GM18519 (cell line): ENCODE results near the gene USP37.

Experiments used
- ATAC-seq: cut with Tn5 transposase; IDR thresholded peaks from one replicate; pipeline ENCODE4 v1.9.1; 2021; ENCODE audit warnings: mild to moderate bottlenecking, moderate library complexity; ENCODE audit not compliant: unreplicated experiment, low FRiP score

USP37 gene

GRCh38 chr2:218568190-218569037 lies at the start of gene USP37, which contains the start of gene CNOT9:
Gene USP37, minus strand, starts transcription at chr2:218568351. Its CDS starts 9,698 bp downstream, at chr2:218558653.
Gene CNOT9, plus strand, starts transcription at chr2:218568839. Its CDS starts 116 bp downstream, at chr2:218568955.
- peak; percentile 41 for ATAC-seq

- no peak for ATAC-seq
These were observed 47.7 kb upstream of the USP37 start for GRCh38 chr2:218615868-218616315.

- no peak for ATAC-seq
These were observed 39.4 kb upstream of the USP37 start, which contains the start of gene PLCD4 for GRCh38 chr2:218607436-218608115. Gene PLCD4, plus strand, starts transcription at chr2:218607899. Its CDS starts 7,841 bp downstream, at chr2:218615740.

- ATAC-seq, result no peak
These were observed 37.3 kb upstream of the USP37 start for GRCh38 chr2:218605432-218605831.

GRCh38 chr2:218585541-218585940 lies 17.4 kb upstream of the USP37 start:
- ATAC-seq, result no peak

- no peak for ATAC-seq
These were observed 16.1 kb upstream of the USP37 start for GRCh38 chr2:218583983-218584850.

GRCh38 chr2:218582076-218582475 lies 13.9 kb upstream of the USP37 start:
- no peak for ATAC-seq

GRCh38 chr2:218578272-218578877 lies 10.2 kb upstream of the USP37 start:
- no peak for ATAC-seq

GRCh38 chr2:218577482-218578220 lies 9.5 kb upstream of the USP37 start:
- no peak for ATAC-seq

- no peak for ATAC-seq
These were observed 8.7 kb upstream of the USP37 start for GRCh38 chr2:218576854-218577253.

GRCh38 chr2:218570850-218571249 lies 2.7 kb upstream of the USP37 start:
- no peak for ATAC-seq

GRCh38 chr2:218569661-218570500 lies 1.7 kb upstream of the USP37 start:
- no peak for ATAC-seq

GRCh38 chr2:218569038-218569431 lies 884 bp upstream of the USP37 start:
- no peak for ATAC-seq

GRCh38 chr2:218567797-218568189 lies 358 bp downstream of the USP37 start:
- ATAC-seq, result peak; percentile 22

GRCh38 chr2:218566296-218566695 lies 1.9 kb downstream of the USP37 start:
- no peak for ATAC-seq

- no peak for ATAC-seq
These were observed 4.1 kb downstream of the USP37 start for GRCh38 chr2:218564056-218564455.

- no peak for ATAC-seq
These were observed 9.2 kb downstream of the USP37 start for GRCh38 chr2:218558986-218559385.

- no peak for ATAC-seq
These were observed 10.2 kb downstream of the USP37 start for GRCh38 chr2:218557941-218558340.

GRCh38 chr2:218555527-218555926 lies 12.6 kb downstream of the USP37 start:
- no peak for ATAC-seq
